ENCODE results near the gene BLACAT1. TPM values are rescaled to one million over a fixed set of nuclear protein-coding genes. Genes with fewer than 3 reads are reported as not detected.

BLACAT1 gene
- total RNA-seq, 1 experiment from 2014 or later, result 0.31 TPM

DNA sequence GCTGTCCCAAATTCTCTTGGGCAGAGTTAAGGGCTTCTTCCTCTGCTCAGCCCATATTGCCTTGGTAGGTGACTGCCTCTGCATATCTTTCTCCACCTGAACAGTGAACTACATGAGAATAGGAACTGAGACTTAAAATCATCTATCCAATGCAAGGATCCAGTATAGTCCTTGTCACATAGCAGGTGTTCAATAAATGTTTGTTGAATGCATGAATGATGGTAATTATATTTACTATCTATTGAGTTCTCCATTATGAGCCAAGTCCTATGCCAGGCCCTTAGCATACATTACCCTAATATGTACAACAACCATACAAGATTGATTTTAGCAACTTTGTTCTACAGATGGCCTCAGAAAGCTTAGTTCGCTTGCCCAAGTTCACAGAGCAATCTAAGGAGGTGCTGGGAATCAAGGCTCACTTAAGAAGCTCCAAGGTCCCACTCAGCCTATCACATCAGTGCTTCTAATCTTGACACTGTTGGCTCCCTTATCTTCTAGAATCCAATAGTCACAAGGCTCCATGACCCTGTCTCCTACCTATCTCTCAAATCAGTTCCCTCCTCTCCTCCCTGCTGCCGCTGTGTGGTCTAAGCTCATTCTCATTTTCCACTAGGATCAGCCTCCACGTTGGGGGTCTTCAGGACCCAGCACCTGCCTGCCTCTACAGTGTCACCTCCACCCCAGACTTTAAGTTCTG is 46.4 kb upstream of the BLACAT1 start:
- ATAC-seq, result no peak
- POLR2A ChIA-PET, result interaction anchor here (0.5 kb wide), 1 partner anchor 552 kb away, joined by 6 read pairs; no protein-coding TSS in a partner anchor
- no peak overlapping the region for H3K27ac ChIP-seq (ENCODE audit: low read length)

DNA sequence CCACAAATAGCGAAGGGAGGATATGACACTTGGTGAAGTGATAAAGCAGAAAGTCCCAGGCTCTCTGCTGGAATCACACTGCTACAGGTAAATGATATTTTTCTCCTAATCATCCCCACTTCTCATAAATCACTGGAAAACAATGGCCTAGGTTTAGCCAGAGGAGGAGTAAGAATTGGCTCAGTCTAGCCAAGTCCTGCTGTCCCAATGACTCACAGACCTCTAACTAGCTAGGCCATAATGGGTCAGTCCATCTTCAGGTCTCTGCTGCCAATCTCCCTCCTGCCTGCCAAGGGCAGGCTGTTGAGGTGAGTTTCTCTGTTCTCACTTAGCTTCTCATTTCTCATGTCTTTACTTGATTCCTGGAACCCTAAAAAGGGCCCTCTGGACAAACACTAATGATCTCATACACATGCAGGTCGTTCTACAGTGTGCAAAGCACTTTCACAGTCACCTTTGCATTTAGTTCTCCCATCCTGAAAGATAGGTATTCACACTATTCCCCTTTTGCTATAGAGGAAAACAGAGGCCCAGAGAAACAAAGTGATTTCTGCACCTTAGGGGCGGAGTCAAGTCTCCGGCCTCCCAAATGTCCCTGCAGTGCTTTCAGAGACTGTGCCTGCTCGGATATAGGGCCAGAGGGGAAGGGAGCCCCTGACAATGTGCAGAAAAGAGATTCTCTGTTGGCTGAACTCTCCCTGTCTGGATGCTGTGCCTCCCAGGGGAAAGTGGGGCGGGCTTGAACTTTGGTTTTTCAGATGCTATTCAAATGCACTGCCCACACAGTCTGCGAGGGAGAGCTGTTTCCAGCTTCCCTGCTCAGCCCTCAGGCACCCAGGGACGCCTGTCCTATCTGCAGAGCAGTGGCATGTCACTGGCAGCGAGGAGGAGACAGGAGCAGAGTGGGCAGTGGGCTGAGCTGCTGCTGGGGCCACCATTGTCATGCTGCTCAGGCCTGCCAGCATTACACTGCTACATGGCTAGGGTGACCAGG is 44.7 kb upstream of the BLACAT1 start:
- no peak for TF ChIP-seq TCF7L2 (IDR thresholded peaks at IDR 0.05; ENCODE audit: low read depth, low read length)
- no peak overlapping the region for H3K27ac ChIP-seq (ENCODE audit: low read length)
- no peak overlapping the region for H3K4me3 ChIP-seq (ENCODE audit: low read depth in 2 of 2, low read length in 2 of 2)
- peaks cover 4% of the 10 kb centered on the region for H3K27me3 ChIP-seq (ENCODE audit: control insufficient read depth, insufficient read depth, low read length)
- no TSS peak for BruUV-seq (replicated peaks)
- DNase-seq (ENCODE audit: low read depth, low spot score) (no peak), ATAC-seq (no peak)
- intact Hi-C loops (cut with micrococcal nuclease; ENCODE audit: unreplicated experiment), result no loop called here
- CTCF ChIA-PET, result no interaction called here
- H3K36me3 ChIP-seq (ENCODE audit: control insufficient read depth, insufficient read depth, low read length), result peaks cover 5% of the 10 kb centered on the region; the same call in 1 of the 2 replicates
- in situ Hi-C loops (cut with HindIII; ENCODE audit: low pct_unique_long_range_greater_than_20kb, low sequenced_read_pairs), result no loop called here
- H3K9me3 ChIP-seq (ENCODE audit: control insufficient read depth, insufficient read depth, low read depth, low read length), result no peaks in the 10 kb centered on the region
- H3K4me1 ChIP-seq (ENCODE audit: control insufficient read depth, insufficient read depth, low read length), result peaks cover 4% of the 10 kb centered on the region; the same call in 1 of the 2 replicates
- POLR2A ChIA-PET, result no interaction called here

More for the DNA sequence above, 46.4 kb upstream of the BLACAT1 start:
- in situ Hi-C loops (cut with HindIII; ENCODE audit: low pct_unique_long_range_greater_than_20kb, low sequenced_read_pairs), result no loop called here
- Histone ChIP-seq H3K4me1 (ENCODE audit: control insufficient read depth, insufficient read depth, low read length) (peaks cover 4% of the 10 kb centered on the region; the same call in 1 of the 2 replicates), H3K4me3 (ENCODE audit: low read depth in 2 of 2, low read length in 2 of 2) (no peak overlapping the region), H3K27me3 (ENCODE audit: control insufficient read depth, insufficient read depth, low read length) (peaks cover 4% of the 10 kb centered on the region), H3K9me3 (ENCODE audit: control insufficient read depth, insufficient read depth, low read depth, low read length) (no peaks in the 10 kb centered on the region), H3K36me3 (ENCODE audit: control insufficient read depth, insufficient read depth, low read length) (peaks cover 5% of the 10 kb centered on the region; the same call in 1 of the 2 replicates)
- BruUV-seq (replicated peaks), result no TSS peak
- TF ChIP-seq, protein P1, sequence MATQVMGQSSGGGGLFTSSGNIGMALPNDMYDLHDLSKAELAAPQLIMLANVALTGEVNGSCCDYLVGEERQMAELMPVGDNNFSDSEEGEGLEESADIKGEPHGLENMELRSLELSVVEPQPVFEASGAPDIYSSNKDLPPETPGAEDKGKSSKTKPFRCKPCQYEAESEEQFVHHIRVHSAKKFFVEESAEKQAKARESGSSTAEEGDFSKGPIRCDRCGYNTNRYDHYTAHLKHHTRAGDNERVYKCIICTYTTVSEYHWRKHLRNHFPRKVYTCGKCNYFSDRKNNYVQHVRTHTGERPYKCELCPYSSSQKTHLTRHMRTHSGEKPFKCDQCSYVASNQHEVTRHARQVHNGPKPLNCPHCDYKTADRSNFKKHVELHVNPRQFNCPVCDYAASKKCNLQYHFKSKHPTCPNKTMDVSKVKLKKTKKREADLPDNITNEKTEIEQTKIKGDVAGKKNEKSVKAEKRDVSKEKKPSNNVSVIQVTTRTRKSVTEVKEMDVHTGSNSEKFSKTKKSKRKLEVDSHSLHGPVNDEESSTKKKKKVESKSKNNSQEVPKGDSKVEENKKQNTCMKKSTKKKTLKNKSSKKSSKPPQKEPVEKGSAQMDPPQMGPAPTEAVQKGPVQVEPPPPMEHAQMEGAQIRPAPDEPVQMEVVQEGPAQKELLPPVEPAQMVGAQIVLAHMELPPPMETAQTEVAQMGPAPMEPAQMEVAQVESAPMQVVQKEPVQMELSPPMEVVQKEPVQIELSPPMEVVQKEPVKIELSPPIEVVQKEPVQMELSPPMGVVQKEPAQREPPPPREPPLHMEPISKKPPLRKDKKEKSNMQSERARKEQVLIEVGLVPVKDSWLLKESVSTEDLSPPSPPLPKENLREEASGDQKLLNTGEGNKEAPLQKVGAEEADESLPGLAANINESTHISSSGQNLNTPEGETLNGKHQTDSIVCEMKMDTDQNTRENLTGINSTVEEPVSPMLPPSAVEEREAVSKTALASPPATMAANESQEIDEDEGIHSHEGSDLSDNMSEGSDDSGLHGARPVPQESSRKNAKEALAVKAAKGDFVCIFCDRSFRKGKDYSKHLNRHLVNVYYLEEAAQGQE (IDR thresholded peaks at IDR 0.05; ENCODE audit: insufficient read depth in 1 of 2, low read depth in 2 of 2, low read length in 1 of 2), result no peak
- TF ChIP-seq POLR2AphosphoS5 (IDR thresholded peaks at IDR 0.05; ENCODE audit: low read depth, low read length) (no peak), TCF7L2 (IDR thresholded peaks at IDR 0.05; ENCODE audit: low read depth, low read length) (no peak)
- TF ChIP-seq, protein P2, sequence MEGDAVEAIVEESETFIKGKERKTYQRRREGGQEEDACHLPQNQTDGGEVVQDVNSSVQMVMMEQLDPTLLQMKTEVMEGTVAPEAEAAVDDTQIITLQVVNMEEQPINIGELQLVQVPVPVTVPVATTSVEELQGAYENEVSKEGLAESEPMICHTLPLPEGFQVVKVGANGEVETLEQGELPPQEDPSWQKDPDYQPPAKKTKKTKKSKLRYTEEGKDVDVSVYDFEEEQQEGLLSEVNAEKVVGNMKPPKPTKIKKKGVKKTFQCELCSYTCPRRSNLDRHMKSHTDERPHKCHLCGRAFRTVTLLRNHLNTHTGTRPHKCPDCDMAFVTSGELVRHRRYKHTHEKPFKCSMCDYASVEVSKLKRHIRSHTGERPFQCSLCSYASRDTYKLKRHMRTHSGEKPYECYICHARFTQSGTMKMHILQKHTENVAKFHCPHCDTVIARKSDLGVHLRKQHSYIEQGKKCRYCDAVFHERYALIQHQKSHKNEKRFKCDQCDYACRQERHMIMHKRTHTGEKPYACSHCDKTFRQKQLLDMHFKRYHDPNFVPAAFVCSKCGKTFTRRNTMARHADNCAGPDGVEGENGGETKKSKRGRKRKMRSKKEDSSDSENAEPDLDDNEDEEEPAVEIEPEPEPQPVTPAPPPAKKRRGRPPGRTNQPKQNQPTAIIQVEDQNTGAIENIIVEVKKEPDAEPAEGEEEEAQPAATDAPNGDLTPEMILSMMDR (IDR thresholded peaks at IDR 0.05), result no peak
- CTCF ChIA-PET, result interaction anchor here (0.9 kb wide), 2 partner anchors 21 to 148 kb away, joined by 4 to 7 read pairs; no protein-coding TSS in a partner anchor
- intact Hi-C loops (cut with micrococcal nuclease; ENCODE audit: unreplicated experiment), result no loop called here
- DNase-seq (ENCODE audit: low read depth, low spot score), result no peak

Data from Panc1 (cell line).